ENCODE data around the gene GINS1. TPM values are rescaled to one million over a fixed set of nuclear protein-coding genes. Genes with fewer than 3 reads are reported as not detected.

GINS1 gene
- total and polyA plus RNA-seq, 2 of the 8 experiments (the other 6 are each of a cell fraction or from before 2014, with no cell fraction given): 44.7 to 68.4 TPM

DNA sequence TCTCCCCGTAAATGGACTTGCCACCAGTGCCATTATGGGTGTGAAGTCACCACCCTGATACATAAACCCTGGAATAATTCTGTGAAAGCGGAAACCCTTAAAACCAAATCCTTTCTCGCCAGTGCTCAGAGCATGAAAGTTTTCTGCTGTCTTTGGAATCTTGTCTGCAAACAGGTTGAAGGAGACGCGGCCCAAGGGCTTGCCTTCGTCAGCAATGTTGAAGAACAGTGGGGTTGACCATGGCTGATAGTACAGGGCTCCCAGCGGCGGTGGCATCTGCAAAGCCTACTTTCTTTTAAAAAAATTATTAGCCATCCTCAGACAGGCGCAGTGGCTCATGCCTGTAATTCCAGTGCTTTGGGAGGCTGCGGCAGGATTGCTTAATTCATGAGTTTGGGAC, 38.9 kb upstream of the GINS1 start:
- Histone ChIP-seq H3K79me2 (ENCODE audit: control insufficient read depth in 1 of 2, insufficient read depth in 2 of 2, low read length in 2 of 2) (peaks cover 0 to 90% of the 10 kb centered on the region in 2 experiments; a peak in 3 of 4 replicates), H3K27ac (ENCODE audit: low read depth, low read length) (no peak overlapping the region), H2BK15ac (ENCODE audit: low read length) (no peak overlapping the region), H2BK5ac (ENCODE audit: low read depth, low read length) (no peak overlapping the region), H3K23me2 (ENCODE audit: low read depth, low read length) (no peaks in the 10 kb centered on the region), H3K36me3 (ENCODE audit: control insufficient read depth in 2 of 4, insufficient read depth in 4 of 4, low read length in 3 of 4) (no peaks in the 10 kb centered on the region), H3K4me3 (ENCODE audit: extremely low read depth in 1 of 4, insufficient read depth in 2 of 4, low read depth in 3 of 4, low read length in 4 of 4) (no peak overlapping the region), H4K91ac (replicated peaks; ENCODE audit: insufficient read length, low read length) (no peak overlapping the region), H3K9me3 (ENCODE audit: insufficient read depth in 2 of 2, low read depth in 1 of 2, low read length in 1 of 2) (peaks cover 0 to 5% of the 10 kb centered on the region in 2 experiments; a peak in 1 of 4 replicates), H4K20me1 (replicated peaks in 1 of 2; ENCODE audit: control insufficient read depth in 1 of 2, insufficient read depth in 2 of 2, low read length in 2 of 2) (peaks cover 4 to 7% of the 10 kb centered on the region in 2 experiments), H3K4me2 (ENCODE audit: insufficient read depth in 1 of 2, low read depth in 2 of 2, low read length in 2 of 2) (no peak overlapping the region), H2AFZ (ENCODE audit: low read length) (no peak overlapping the region), H3K18ac (ENCODE audit: extremely low read depth, low read length) (no peak overlapping the region), H4K8ac (ENCODE audit: extremely low read depth, insufficient read depth, low read length) (no peak overlapping the region), H2BK20ac (ENCODE audit: low read length) (no peak overlapping the region), H3K9ac (replicated peaks in 1 of 4; ENCODE audit: extremely low read depth in 1 of 4, low read depth in 3 of 4, low read length in 3 of 4) (no peak overlapping the region), H3K79me1 (ENCODE audit: low read depth, low read length) (peaks cover 8% of the 10 kb centered on the region), H3K4ac (replicated peaks; ENCODE audit: insufficient read length, low read depth, low read length) (no peak overlapping the region), H3K27me3 (replicated peaks in 1 of 4; ENCODE audit: control insufficient read depth in 3 of 4, extremely low read depth in 1 of 4, insufficient read depth in 3 of 4, low read length in 3 of 4) (no peaks in the 10 kb centered on the region), H3K14ac (ENCODE audit: insufficient read length) (no peak overlapping the region), H4K5ac (ENCODE audit: insufficient read length, low read depth, low read length) (no peak overlapping the region), H3K4me1 (replicated peaks in 1 of 4; ENCODE audit: control insufficient read depth in 3 of 4, insufficient read depth in 4 of 4, low read length in 3 of 4) (peaks cover 0 to 3% (median 2%) of the 10 kb centered on the region in 4 experiments; a peak in 5 of 7 replicates), H2BK120ac (replicated peaks; ENCODE audit: low read depth, low read length) (no peak overlapping the region), H2AK5ac (ENCODE audit: low read depth, low read length) (no peak overlapping the region), H3K23ac (ENCODE audit: insufficient read length) (no peak overlapping the region), H3K56ac (replicated peaks; ENCODE audit: insufficient read length, low read depth, low read length) (no peak overlapping the region), H2BK12ac (ENCODE audit: low read depth, low read length) (no peak overlapping the region)
- CTCF ChIA-PET (ENCODE audit: partially characterized antibody): interaction anchor here (0.9 to 2.5 kb wide), 2 partner anchors 16 to 180 kb away, joined by 4 to 5 read pairs; no protein-coding TSS in a partner anchor
- 93% methylated on average over 10 of the region's 10 CpGs; no CpG with 5 or more reads in 1 of the 2 experiments for WGBS, 2 experiments (ENCODE audit: extremely low coverage in 1 of 2, insufficient coverage in 1 of 2, insufficient read length in 1 of 2, insufficient replicate concordance in 2 of 2, low coverage in 1 of 2, low lambda C conversion rate in 2 of 2, missing lambda C conversion rate in 1 of 2)
- POLR2A ChIA-PET (ENCODE audit: partially characterized antibody): interaction anchor here (1.6 kb wide), 1 partner anchor 12 kb away, joined by 6 read pairs; no protein-coding TSS in a partner anchor
- DNase-seq (ENCODE audit: low read depth in 1 of 2, low spot score in 2 of 2) (no peak), FAIRE-seq (no peak)
- TF ChIP-seq KDM1A (IDR thresholded peaks at IDR 0.05; ENCODE audit: borderline replicate concordance, low read length) (no peak), KDM5A (IDR thresholded peaks at IDR 0.05; ENCODE audit: low read length) (no peak), RNF2 (IDR thresholded peaks at IDR 0.05; ENCODE audit: borderline replicate concordance, low read depth, low read length, missing control alignments, poor library complexity, severe bottlenecking) (no peak), CEBPB (IDR thresholded peaks at IDR 0.05; ENCODE audit: low read depth, low read length) (no peak), EP300 (IDR thresholded peaks at IDR 0.05; ENCODE audit: borderline replicate concordance in 1 of 2, low read depth in 2 of 2, low read length in 2 of 2) (no peak), TBP (IDR thresholded peaks at IDR 0.05; ENCODE audit: low read depth, low read length) (no peak)
- TF ChIP-seq, protein P1, sequence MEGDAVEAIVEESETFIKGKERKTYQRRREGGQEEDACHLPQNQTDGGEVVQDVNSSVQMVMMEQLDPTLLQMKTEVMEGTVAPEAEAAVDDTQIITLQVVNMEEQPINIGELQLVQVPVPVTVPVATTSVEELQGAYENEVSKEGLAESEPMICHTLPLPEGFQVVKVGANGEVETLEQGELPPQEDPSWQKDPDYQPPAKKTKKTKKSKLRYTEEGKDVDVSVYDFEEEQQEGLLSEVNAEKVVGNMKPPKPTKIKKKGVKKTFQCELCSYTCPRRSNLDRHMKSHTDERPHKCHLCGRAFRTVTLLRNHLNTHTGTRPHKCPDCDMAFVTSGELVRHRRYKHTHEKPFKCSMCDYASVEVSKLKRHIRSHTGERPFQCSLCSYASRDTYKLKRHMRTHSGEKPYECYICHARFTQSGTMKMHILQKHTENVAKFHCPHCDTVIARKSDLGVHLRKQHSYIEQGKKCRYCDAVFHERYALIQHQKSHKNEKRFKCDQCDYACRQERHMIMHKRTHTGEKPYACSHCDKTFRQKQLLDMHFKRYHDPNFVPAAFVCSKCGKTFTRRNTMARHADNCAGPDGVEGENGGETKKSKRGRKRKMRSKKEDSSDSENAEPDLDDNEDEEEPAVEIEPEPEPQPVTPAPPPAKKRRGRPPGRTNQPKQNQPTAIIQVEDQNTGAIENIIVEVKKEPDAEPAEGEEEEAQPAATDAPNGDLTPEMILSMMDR (IDR thresholded peaks at IDR 0.05; ENCODE audit: control extremely low read depth in 1 of 3, insufficient read depth in 1 of 3, low read depth in 1 of 3, low read length in 3 of 3): no peak
- TF ChIP-seq, protein P2, sequence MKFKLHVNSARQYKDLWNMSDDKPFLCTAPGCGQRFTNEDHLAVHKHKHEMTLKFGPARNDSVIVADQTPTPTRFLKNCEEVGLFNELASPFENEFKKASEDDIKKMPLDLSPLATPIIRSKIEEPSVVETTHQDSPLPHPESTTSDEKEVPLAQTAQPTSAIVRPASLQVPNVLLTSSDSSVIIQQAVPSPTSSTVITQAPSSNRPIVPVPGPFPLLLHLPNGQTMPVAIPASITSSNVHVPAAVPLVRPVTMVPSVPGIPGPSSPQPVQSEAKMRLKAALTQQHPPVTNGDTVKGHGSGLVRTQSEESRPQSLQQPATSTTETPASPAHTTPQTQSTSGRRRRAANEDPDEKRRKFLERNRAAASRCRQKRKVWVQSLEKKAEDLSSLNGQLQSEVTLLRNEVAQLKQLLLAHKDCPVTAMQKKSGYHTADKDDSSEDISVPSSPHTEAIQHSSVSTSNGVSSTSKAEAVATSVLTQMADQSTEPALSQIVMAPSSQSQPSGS (IDR thresholded peaks at IDR 0.05; ENCODE audit: low read length): no peak

Data from H1 (cell line).